GM12878 (cell line): ENCODE results near the gene CALD1. TPM values are rescaled to one million over a fixed set of nuclear protein-coding genes. Genes with fewer than 3 reads are reported as not detected.

ENCODE experiments used
- ATF3 ChIP-seq: IDR thresholded peaks from 2 replicates; pipeline ENCODE4 v1.6.1; 2011; ENCODE audit warnings: low read depth, mild to moderate bottlenecking, low read length, moderate library complexity, borderline replicate concordance; ENCODE audit errors: extremely low read depth
- E2F8 ChIP-seq: fragments of 450-650 bp; IDR thresholded peaks from 2 replicates; pipeline ENCODE4 v1.6.1; 2018; ENCODE audit warnings: mild to moderate bottlenecking, low read depth, moderate library complexity; ENCODE audit not compliant: partially characterized antibody
- EP300 ChIP-seq, 2 experiments: fragments of 150-350 bp in 1 of 2; IDR thresholded peaks; 2 replicates each; pipeline ENCODE4 v1.6.1; 2011 to 2012; ENCODE audit warnings: low read depth in 2 of 2, low read length in 2 of 2, borderline replicate concordance in 1 of 2, improper control_type of control experiment in 1 of 2, inconsistent platforms in 1 of 2; ENCODE audit not compliant: control insufficient read depth in 1 of 2
- HCFC1 ChIP-seq: fragments of 150-350 bp; IDR thresholded peaks from 2 replicates; pipeline ENCODE4 v1.6.1; 2014; ENCODE audit warnings: low read length
- IKZF1 ChIP-seq: fragments of 450-650 bp; conservative IDR thresholded peaks from 2 replicates; pipeline ENCODE4 v1.6.1; 2017; ENCODE audit warnings: antibody characterized with exemption, mild to moderate bottlenecking
- IKZF2 ChIP-seq, 2 experiments: fragments of 450-650 bp; IDR thresholded peaks; 2 replicates each; pipeline ENCODE4 v1.6.1; 2017; ENCODE audit warnings: mild to moderate bottlenecking in 2 of 2, moderate library complexity in 2 of 2
- JUND ChIP-seq: IDR thresholded peaks from 2 replicates; pipeline ENCODE4 v1.6.1; 2012; ENCODE audit warnings: low read depth, mild to moderate bottlenecking, low read length, improper control_type of control experiment, moderate library complexity
- KLF5 ChIP-seq: fragments of 450-650 bp; IDR thresholded peaks from 2 replicates; pipeline ENCODE4 v1.6.1; 2014; ENCODE audit warnings: mild to moderate bottlenecking; ENCODE audit not compliant: partially characterized antibody
- NFIC ChIP-seq: IDR thresholded peaks from 2 replicates; pipeline ENCODE4 v1.6.1; 2012; ENCODE audit warnings: low read depth, mild to moderate bottlenecking, inconsistent platforms, low read length, moderate library complexity
- POLR2AphosphoS2 ChIP-seq: IDR thresholded peaks from 2 replicates; pipeline ENCODE4 v1.6.1; 2011; ENCODE audit warnings: low read depth, mild to moderate bottlenecking, low read length, improper control_type of control experiment, moderate library complexity
- RAD21 ChIP-seq: IDR thresholded peaks from 2 replicates; pipeline ENCODE4 v1.6.1; 2011; ENCODE audit warnings: mild to moderate bottlenecking, low read depth, low read length, moderate library complexity; ENCODE audit not compliant: insufficient read depth
- SMARCA5 ChIP-seq: fragments of 450-650 bp; IDR thresholded peaks from 2 replicates; pipeline ENCODE4 v1.6.1; 2017; ENCODE audit warnings: mild to moderate bottlenecking
- SUZ12 ChIP-seq: fragments of 200-600 bp; sonication (generic); IDR thresholded peaks from one replicate; pipeline ENCODE4 v1.6.1; 2018; ENCODE audit warnings: antibody characterized with exemption, mild to moderate bottlenecking; ENCODE audit not compliant: unreplicated experiment
- TCF3 ChIP-seq: IDR thresholded peaks from 2 replicates; pipeline ENCODE4 v1.6.1; 2012; ENCODE audit warnings: low read depth, mild to moderate bottlenecking, low read length, borderline replicate concordance; ENCODE audit not compliant: insufficient read depth
- TCF7 ChIP-seq: IDR thresholded peaks from 2 replicates; pipeline ENCODE4 v1.6.1; 2014; ENCODE audit warnings: antibody characterized with exemption, borderline replicate concordance
- ZNF24 ChIP-seq: fragments of 450-650 bp; IDR thresholded peaks from 2 replicates; pipeline ENCODE4 v1.6.1; 2017; ENCODE audit warnings: antibody characterized with exemption, mild to moderate bottlenecking
- ZNF622 ChIP-seq: fragments of 450-650 bp; IDR thresholded peaks from 2 replicates; pipeline ENCODE4 v1.6.1; 2017; ENCODE audit warnings: mild to moderate bottlenecking, inconsistent platforms
- polyA plus RNA-seq, 11 experiments: library from polyadenylated mRNA; depleted of rRNA in 4 of 11; unstranded in 6 of 11; stranded (reverse) in 5 of 11; fragments of >200 nt; fragmentation: Nextera tagmentation in 4 of 11; fragmentation: Illumina TruSeq in 1 of 11; extraction: Ambion mirVana in 4 of 11; extraction: Trizol in 1 of 11; gene quantifications; 1 replicate in 1 of 11; 2 replicates in 10 of 11; pipeline versions ENCODE4 v1.2.1 to v1.2.3, GENCODE V29; 2011 to 2016; ENCODE audit warnings: inconsistent platforms in 2 of 11, missing spikeins in 2 of 11, low read depth in 1 of 11
- total RNA-seq, 4 experiments: library from RNA; depleted of rRNA in 3 of 4; stranded (reverse); fragments of >200 nt in 3 of 4; fragmentation: Illumina TruSeq in 1 of 4; extraction: Trizol in 1 of 4; gene quantifications; 2 replicates each; pipeline versions ENCODE4 v1.2.1 to v1.2.3, GENCODE V29; 2013 to 2021
- TF ChIP-seq, protein P1 (sequence below): IDR thresholded peaks from 2 replicates; pipeline ENCODE4 v1.6.1; 2012; ENCODE audit warnings: low read depth, low read length, improper control_type of control experiment
- TF ChIP-seq, protein P2 (sequence below): fragments of 450-650 bp; IDR thresholded peaks from 2 replicates; pipeline ENCODE4 v1.6.1; 2016; ENCODE audit warnings: mild to moderate bottlenecking, moderate library complexity, borderline replicate concordance
- TF ChIP-seq, protein P3 (sequence below): fragments of 450-650 bp; IDR thresholded peaks from 2 replicates; pipeline ENCODE4 v1.6.1; 2016; ENCODE audit warnings: mild to moderate bottlenecking

Gene CALD1
- total and polyA plus RNA-seq, 10 of the 15 experiments (the other 5 are each of a cell fraction or from before 2014, with no cell fraction given) = 0.03 to 1.3 (median 0.22) TPM

- no peak for TF ChIP-seq E2F8
- TF ChIP-seq SMARCA5 = no peak
- TF ChIP-seq ZNF622 = no peak
- TF ChIP-seq, protein P1, sequence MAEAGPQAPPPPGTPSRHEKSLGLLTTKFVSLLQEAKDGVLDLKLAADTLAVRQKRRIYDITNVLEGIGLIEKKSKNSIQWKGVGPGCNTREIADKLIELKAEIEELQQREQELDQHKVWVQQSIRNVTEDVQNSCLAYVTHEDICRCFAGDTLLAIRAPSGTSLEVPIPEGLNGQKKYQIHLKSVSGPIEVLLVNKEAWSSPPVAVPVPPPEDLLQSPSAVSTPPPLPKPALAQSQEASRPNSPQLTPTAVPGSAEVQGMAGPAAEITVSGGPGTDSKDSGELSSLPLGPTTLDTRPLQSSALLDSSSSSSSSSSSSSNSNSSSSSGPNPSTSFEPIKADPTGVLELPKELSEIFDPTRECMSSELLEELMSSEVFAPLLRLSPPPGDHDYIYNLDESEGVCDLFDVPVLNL = no peak
- TF ChIP-seq, protein P2, sequence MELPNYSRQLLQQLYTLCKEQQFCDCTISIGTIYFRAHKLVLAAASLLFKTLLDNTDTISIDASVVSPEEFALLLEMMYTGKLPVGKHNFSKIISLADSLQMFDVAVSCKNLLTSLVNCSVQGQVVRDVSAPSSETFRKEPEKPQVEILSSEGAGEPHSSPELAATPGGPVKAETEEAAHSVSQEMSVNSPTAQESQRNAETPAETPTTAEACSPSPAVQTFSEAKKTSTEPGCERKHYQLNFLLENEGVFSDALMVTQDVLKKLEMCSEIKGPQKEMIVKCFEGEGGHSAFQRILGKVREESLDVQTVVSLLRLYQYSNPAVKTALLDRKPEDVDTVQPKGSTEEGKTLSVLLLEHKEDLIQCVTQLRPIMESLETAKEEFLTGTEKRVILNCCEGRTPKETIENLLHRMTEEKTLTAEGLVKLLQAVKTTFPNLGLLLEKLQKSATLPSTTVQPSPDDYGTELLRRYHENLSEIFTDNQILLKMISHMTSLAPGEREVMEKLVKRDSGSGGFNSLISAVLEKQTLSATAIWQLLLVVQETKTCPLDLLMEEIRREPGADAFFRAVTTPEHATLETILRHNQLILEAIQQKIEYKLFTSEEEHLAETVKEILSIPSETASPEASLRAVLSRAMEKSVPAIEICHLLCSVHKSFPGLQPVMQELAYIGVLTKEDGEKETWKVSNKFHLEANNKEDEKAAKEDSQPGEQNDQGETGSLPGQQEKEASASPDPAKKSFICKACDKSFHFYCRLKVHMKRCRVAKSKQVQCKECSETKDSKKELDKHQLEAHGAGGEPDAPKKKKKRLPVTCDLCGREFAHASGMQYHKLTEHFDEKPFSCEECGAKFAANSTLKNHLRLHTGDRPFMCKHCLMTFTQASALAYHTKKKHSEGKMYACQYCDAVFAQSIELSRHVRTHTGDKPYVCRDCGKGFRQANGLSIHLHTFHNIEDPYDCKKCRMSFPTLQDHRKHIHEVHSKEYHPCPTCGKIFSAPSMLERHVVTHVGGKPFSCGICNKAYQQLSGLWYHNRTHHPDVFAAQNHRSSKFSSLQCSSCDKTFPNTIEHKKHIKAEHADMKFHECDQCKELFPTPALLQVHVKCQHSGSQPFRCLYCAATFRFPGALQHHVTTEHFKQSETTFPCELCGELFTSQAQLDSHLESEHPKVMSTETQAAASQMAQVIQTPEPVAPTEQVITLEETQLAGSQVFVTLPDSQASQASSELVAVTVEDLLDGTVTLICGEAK = no peak
- peak; percentile 65 to 69; a peak in 3 of 4 replicates for TF ChIP-seq IKZF2 (IDR thresholded peaks at IDR 0.05)
- no peak for TF ChIP-seq JUND
- TF ChIP-seq KLF5 = no peak
- TF ChIP-seq TCF7 = no peak
- no peak for TF ChIP-seq ATF3
- no peak for TF ChIP-seq SUZ12
- no peak for TF ChIP-seq TCF3
- no peak for TF ChIP-seq RAD21
- peak; percentile 53 for TF ChIP-seq IKZF1
- TF ChIP-seq NFIC = peak; percentile 69
- no peak for TF ChIP-seq ZNF24
- TF ChIP-seq POLR2AphosphoS2 = no peak
- no peak for TF ChIP-seq HCFC1
- TF ChIP-seq EP300 (IDR thresholded peaks at IDR 0.05; ENCODE audit: borderline replicate concordance in 1 of 2, control insufficient read depth in 1 of 2, low read depth in 2 of 2, low read length in 2 of 2) = peak in 1 of 2 experiments; percentile 42; a peak in 1 of 4 replicates
- TF ChIP-seq, protein P3, sequence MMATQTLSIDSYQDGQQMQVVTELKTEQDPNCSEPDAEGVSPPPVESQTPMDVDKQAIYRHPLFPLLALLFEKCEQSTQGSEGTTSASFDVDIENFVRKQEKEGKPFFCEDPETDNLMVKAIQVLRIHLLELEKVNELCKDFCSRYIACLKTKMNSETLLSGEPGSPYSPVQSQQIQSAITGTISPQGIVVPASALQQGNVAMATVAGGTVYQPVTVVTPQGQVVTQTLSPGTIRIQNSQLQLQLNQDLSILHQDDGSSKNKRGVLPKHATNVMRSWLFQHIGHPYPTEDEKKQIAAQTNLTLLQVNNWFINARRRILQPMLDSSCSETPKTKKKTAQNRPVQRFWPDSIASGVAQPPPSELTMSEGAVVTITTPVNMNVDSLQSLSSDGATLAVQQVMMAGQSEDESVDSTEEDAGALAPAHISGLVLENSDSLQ = no peak
These were observed 41.7 kb upstream of the CALD1 start (continued) for GRCh38 chr7:134737566-134738345.
